Coronary artery (tissue), 2 donors: ENCODE measurements around the gene PLEKHN1.

Experiments
- DNase-seq: peaks from one replicate; pipeline ENCODE4 v3.0.0-alpha.2; 2017; ENCODE audit warnings: low spot score
- H3K27ac ChIP-seq, 2 donors: fragments of 200-600 bp; sonication (generic); one replicate each; pipeline ENCODE4 v1.5.1; 2016 to 2019
- H3K4me3 ChIP-seq: fragments of 200-600 bp; sonication (generic); 2 replicates; pipeline ENCODE4 v1.5.1; 2016; ENCODE audit warnings: mild to moderate bottlenecking, moderate library complexity
- TF ChIP-seq, protein P1 (sequence below): fragments of 200-600 bp; sonication (generic); IDR thresholded peaks from one replicate; pipeline ENCODE4 v1.5.1; 2019; ENCODE audit warnings: antibody characterized with exemption

PLEKHN1 gene

DNA sequence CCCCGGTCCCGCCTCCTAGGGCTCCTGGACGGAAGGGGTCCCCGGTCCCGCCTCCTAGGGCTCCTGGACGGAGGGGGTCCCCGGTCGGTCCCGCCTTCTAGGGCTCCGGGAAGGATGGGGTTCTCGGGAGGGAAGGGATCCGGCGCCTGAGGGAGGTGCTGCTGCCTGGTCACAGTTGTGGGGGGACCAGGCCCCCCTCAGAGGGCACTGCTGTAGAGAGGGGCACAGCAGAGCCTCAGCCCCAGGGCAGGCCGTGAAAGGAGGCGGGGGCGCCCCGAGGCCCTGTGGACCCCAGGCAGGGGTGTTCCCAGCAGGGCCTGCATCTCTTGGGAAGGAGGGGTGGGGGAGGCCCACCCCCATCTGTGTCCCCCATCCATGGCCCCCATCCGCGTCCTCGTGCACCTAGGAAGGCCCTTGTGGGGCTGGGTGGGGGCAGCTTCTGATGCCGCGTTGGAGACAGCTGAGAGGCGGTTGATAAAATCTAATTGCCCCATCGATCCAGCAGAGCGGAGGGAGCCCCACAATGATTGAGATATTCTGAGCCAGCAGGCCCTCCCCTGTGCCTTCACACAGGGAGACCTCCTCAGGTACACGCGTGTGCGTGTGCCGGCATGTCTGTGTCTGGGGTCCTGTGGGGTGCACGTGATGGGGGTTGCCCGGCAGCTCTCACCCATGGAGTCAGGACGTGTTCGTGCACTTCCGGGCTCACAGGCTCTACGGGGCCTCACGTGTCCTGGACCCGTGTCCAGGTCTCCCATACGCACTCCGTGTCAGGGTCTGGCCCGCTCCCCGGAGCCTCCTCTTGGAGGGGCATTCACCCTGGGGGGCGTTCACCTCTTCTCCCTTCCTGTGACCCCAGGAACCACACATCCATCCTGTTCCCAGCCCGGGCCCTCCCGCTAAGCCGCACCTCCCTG, 29.7 kb upstream of the PLEKHN1 start:
- TF ChIP-seq, protein P1, sequence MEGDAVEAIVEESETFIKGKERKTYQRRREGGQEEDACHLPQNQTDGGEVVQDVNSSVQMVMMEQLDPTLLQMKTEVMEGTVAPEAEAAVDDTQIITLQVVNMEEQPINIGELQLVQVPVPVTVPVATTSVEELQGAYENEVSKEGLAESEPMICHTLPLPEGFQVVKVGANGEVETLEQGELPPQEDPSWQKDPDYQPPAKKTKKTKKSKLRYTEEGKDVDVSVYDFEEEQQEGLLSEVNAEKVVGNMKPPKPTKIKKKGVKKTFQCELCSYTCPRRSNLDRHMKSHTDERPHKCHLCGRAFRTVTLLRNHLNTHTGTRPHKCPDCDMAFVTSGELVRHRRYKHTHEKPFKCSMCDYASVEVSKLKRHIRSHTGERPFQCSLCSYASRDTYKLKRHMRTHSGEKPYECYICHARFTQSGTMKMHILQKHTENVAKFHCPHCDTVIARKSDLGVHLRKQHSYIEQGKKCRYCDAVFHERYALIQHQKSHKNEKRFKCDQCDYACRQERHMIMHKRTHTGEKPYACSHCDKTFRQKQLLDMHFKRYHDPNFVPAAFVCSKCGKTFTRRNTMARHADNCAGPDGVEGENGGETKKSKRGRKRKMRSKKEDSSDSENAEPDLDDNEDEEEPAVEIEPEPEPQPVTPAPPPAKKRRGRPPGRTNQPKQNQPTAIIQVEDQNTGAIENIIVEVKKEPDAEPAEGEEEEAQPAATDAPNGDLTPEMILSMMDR = no peak
- no peak for DNase-seq
- H3K27ac ChIP-seq = no peak overlapping the region
- H3K4me3 ChIP-seq = no peak overlapping the region

DNA sequence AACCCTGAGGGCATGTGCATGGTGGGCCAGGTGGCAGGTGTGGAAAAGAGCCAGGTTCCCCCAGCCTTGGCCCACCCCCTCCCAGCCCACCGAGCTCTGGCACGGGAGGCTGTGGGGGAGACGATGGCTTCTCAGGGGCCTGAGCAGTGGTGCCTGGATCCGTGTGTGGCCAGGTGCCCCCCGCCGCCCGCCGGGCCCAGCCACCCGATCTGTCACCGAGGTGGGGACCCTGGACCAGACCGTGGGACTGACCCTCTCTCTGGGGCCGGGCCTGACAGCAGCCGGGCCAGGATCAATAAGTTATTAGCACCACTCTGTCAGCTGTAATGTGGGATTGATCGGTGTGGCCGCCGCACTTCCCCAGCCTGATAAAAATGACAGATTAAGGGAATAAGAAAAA, 28.8 kb upstream of the PLEKHN1 start:
- no peak for DNase-seq
- H3K4me3 ChIP-seq = no peak overlapping the region
- TF ChIP-seq, protein P1 = no peak
- H3K27ac ChIP-seq = no peak overlapping the region

DNA sequence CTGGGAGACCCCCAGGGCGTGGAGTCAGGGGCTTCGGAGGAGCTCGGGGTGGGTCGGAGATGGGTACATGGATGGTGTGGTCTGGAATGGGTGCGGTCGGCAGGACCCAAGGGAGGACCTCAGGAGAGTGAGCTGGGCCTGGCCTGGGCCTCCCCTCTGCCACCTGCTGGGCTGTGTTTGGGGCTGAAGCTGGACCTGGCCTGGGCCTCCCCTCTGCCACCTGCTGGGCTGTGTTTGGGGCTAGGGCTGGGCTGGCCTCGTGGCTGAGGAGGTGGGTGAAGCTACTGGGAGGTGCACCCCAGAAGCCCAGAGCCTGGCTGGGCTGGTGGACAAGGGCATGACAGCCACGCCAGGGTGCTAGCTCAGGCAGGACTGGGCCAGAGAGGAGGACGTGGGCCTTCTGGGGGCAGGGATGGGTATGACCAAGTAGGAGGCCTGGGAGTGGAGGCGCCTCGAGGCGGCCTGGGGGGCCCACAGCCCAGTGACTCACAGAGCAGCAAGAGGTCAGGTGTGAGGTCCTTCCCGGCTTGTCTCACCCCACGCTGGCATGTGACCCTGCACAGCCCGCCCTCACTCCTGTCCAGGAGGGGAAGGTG, 28.1 kb upstream of the PLEKHN1 start:
- Histone ChIP-seq H3K4me3 (no peak overlapping the region), H3K27ac (no peak overlapping the region)
- TF ChIP-seq, protein P1 = no peak
- no peak for DNase-seq

DNA sequence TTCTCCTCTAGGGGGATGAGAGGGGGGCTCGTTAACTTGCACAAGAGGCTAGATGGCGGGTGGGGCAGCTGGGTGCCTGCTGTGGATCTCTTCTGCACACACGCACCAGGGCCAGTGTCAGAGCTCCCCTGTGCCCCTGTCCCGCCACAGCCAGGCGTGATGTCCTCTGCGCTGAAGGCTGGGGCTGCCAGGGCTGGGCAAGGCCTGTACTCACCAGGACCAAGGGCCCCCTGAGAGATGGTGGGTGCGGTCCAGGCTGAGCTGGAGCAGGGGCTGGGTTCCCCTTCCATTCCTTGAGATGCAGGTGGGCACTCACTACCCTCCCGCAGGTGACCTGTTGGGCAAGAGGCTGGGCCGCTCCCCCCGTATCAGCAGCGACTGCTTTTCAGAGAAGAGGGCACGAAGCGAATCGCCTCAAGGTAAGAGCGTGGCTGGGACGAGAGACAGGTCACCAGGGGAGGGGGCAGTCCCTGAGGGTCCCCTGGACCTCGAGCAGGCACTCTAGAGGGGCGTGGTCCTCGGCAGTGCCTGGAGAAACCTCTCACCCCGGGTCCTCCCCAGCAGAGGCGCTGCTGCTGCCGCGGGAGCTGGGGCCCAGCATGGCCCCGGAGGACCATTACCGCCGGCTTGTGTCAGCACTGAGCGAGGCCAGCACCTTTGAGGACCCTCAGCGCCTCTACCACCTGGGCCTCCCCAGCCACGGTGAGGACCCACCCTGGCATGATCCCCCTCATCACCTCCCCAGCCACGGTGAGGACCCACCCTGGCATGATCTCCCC, 27.4 kb upstream of the PLEKHN1 start:
- TF ChIP-seq, protein P1 = no peak
- DNase-seq = no peak
- Histone ChIP-seq H3K27ac (no peak overlapping the region), H3K4me3 (no peak overlapping the region)

DNA sequence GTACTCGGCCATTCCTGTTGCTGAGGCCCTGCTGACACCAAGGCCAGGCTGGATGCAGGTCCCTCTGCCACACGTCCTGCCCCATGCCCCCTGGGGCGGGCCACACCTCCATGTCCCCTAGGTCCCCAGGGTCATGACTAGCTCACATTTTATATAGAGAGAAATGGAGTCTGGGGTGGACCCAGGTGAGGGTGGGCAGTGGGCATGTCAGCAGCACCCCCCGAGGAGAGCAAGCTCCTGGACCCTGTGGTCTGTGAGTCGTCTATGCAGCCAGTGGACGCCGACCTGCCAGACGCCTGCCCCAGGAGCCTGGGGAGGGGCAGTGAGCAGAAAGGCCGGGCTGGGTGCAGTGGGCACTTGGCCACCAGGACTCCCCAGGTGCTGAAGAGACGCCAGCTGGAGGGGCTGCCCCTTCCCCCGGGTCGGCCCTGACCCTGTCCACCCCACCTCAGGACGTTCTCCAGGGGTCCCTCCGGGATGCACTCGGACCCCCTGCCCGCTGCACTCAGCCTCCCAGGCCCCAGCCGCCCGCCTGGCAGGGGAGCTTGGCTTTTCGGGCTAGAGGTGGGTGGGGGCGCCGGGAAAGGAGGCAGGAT, 26.7 kb upstream of the PLEKHN1 start:
- TF ChIP-seq, protein P1 = no peak
- Histone ChIP-seq H3K4me3 (peak overlapping the region; percentile 74), H3K27ac (peak overlapping the region in 1 of 2 donors; percentile 77)
- DNase-seq = no peak

DNA sequence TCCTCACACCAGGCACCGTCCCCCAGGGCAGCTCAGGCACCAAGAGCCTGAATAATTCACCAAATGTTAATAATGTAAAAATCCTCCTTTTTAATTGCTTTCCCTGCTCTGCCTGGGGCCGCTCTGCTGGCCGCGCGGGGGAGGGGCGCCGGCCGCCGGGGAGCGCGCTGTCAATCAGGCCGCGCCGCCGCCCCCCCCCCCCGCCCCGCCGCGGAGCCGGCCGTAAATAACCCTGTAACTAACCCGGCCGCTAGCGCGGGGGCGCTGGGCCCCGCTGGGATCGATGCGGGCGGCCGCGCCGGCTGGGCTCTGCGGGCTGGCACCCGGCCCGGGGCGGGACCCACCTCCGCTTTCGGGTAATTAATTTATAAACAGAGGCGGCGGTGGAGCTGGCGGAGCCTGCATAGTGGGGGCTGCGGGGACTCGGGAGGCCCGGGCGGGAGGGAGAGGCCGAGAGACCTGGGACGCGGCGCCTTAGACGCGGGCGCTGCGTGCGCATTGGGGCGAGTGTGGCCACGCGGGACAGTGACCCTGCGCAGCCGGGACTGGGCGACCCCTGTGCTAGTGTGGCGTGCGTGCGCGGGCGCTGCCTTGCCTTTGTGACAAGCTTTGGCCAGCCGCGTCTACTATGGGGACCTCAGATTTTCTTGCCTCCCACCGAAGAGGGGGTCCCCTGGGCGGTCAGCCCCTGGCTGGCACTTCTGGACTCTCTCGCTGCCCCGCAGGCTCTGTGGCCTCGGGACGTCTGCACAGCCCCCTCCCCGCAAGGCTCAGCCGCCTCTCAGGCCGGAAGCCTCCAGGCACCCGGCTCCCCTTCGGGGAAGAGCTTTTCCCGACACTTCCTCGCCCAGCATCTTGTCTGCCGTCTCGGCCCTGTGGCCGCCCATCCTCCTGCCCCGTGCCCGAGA, 25.9 kb upstream of the PLEKHN1 start:
- H3K27ac ChIP-seq = peak overlapping the region in 1 of 2 donors; percentile 77
- no peak for DNase-seq
- H3K4me3 ChIP-seq = peak overlapping the region; percentile 74
- TF ChIP-seq, protein P1 = no peak
